ENCODE results near the gene TBC1D2B.

The TBC1D2B gene

GRCh38 chr15:78077053-78077870 is at the start of gene TBC1D2B:
TBC1D2B (minus strand) TSS chr15:78077711; CDS start chr15:78077652, 59 bp downstream.
- 0 out of 2 replicates have a peak, but pooled peaks have one; percentile 11 for TF ChIP-seq CTCF (IDR thresholded peaks at IDR 0.05; ENCODE audit: borderline replicate concordance, insufficient read depth, low read depth, low read length)
- peak within 1 kb of the TSS; percentile 76 for H3K4me3 ChIP-seq (ENCODE audit: low read depth, low read length)

- no peak for TF ChIP-seq CTCF (IDR thresholded peaks at IDR 0.05; ENCODE audit: borderline replicate concordance, insufficient read depth, low read depth, low read length)
- H3K4me3 ChIP-seq (ENCODE audit: low read depth, low read length): no peak overlapping the region
These were observed 47.8 kb upstream of the TBC1D2B start for GRCh38 chr15:78125267-78125666.

- no peak overlapping the region for H3K4me3 ChIP-seq (ENCODE audit: low read depth, low read length)
- TF ChIP-seq CTCF (IDR thresholded peaks at IDR 0.05; ENCODE audit: borderline replicate concordance, insufficient read depth, low read depth, low read length): no peak
These were observed 43.0 kb upstream of the TBC1D2B start for GRCh38 chr15:78120523-78120922.

- H3K4me3 ChIP-seq (ENCODE audit: low read depth, low read length): no peak overlapping the region
- no peak for TF ChIP-seq CTCF (IDR thresholded peaks at IDR 0.05; ENCODE audit: borderline replicate concordance, insufficient read depth, low read depth, low read length)
These were observed 35.0 kb upstream of the TBC1D2B start for GRCh38 chr15:78112551-78112950.

- H3K4me3 ChIP-seq (ENCODE audit: low read depth, low read length): no peak overlapping the region
- no peak for TF ChIP-seq CTCF (IDR thresholded peaks at IDR 0.05; ENCODE audit: borderline replicate concordance, insufficient read depth, low read depth, low read length)
These were observed 34.3 kb upstream of the TBC1D2B start for GRCh38 chr15:78111788-78112187.

- TF ChIP-seq CTCF (IDR thresholded peaks at IDR 0.05; ENCODE audit: borderline replicate concordance, insufficient read depth, low read depth, low read length): no peak
- H3K4me3 ChIP-seq (ENCODE audit: low read depth, low read length): no peak overlapping the region
These were observed 33.5 kb upstream of the TBC1D2B start for GRCh38 chr15:78110916-78111475.

GRCh38 chr15:78110096-78110495 is 32.6 kb upstream of the TBC1D2B start:
- TF ChIP-seq CTCF (IDR thresholded peaks at IDR 0.05; ENCODE audit: borderline replicate concordance, insufficient read depth, low read depth, low read length): no peak

More at GRCh38 chr15:78110096-78110495, 32.6 kb upstream of the TBC1D2B start:
- H3K4me3 ChIP-seq (ENCODE audit: low read depth, low read length): no peak overlapping the region
